CD4-positive, alpha-beta T cell treated with Interferon alpha-2 for 1 hour (primary cell): ENCODE measurements around the gene HRH1.
"Not testable (repeated sequence)": the region's sequence is repeated elsewhere in the genome, so short reads cannot be mapped to it uniquely, and the experiment has no call there.

ENCODE experiments used
- DNase-seq, 2 donors: peaks; one replicate each; pipeline ENCODE4 v3.0.0-alpha.2; 2020 to 2022

Gene HRH1

DNA sequence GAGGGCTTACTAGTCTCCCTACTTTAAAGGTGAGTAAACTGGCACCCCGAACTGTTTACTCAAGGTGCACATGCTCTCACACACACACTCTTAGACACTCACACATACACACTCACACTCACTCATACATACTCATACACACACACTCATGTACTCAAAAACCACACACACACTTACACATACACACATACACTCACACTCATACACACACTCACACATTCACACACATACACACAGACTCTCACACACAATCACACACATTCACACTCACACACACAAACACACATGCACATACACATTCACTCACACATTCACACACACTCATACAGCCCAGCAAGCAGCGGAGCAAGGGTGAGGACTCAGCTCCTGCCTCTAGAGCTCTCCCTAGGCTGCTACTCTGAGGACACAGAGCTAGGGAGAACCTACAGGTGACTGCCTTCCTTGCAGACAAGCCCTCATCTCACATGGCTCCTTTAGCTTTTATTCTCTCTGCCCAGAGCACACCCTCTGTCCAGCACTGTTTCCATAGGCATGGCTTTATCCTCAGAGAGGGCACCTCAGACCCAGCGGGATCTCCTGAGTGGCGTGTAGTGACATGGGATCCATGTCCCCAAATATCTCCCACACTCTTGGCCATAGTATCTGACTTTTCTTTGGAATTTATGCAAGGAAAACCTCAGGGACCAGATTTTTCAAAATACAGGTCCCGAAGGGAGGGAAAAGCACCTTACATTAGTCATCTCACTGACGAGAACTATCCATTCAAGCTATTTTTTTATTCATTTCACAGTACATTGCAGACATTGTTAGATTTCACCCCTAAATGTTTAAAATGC lies 91.8 kb downstream of the HRH1 start:
- no peak for DNase-seq

DNA sequence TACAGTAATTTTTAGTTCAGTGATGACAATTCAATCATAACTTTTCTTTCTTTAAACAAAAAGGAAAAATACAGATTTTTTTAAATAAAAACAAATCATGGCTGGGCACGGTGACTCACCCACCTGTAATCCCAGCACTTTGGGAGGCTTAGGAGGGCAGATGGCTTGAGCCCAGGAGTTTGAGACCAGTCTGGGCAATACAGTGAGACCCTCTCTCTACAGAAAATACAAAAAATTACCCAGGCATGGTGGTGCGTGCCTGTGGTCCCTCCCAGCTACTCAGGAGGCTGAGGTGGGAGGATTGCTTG lies 92.3 kb downstream of the HRH1 start:
- no peak for DNase-seq

DNA sequence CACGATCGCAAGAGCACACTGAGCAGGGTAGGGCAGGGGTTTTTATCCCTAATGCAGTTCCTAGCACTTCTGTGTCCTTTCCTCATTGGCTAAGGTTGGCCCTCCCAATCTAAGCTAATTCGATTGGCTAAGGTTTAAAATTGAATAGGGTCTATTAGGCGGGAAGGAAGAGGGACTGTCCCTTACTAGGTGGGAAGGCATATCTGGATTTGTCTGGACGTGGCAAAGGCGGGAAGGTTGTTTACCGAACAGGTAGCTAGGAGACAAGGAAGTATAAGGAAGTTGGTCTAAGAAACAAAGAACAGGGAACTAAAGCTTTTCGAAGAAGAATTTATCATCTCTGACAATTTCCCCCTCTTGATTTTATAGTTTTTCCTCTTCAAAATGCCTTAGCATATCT lies 93.1 kb downstream of the HRH1 start:
- DNase-seq = no peak

DNA sequence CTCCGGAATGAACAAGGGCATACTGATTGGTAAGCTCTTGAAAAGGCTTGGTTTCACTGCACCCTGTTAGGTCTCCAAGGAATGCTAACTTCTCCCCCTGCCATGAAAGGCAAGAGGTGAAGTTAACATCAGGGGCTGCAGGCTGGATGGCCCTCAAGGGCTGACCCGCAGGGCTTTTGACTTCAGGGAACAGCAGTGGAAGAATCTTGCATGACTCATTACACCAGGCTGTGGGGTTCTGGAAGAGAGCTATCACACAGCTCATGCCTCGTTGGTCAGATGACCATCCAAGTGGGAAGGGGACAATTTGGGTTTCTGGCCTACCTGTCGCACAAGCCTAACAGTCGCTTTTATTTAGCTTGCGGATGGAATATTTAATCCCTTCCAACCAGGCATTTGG lies 94.3 kb downstream of the HRH1 start:
- DNase-seq = no peak

DNA sequence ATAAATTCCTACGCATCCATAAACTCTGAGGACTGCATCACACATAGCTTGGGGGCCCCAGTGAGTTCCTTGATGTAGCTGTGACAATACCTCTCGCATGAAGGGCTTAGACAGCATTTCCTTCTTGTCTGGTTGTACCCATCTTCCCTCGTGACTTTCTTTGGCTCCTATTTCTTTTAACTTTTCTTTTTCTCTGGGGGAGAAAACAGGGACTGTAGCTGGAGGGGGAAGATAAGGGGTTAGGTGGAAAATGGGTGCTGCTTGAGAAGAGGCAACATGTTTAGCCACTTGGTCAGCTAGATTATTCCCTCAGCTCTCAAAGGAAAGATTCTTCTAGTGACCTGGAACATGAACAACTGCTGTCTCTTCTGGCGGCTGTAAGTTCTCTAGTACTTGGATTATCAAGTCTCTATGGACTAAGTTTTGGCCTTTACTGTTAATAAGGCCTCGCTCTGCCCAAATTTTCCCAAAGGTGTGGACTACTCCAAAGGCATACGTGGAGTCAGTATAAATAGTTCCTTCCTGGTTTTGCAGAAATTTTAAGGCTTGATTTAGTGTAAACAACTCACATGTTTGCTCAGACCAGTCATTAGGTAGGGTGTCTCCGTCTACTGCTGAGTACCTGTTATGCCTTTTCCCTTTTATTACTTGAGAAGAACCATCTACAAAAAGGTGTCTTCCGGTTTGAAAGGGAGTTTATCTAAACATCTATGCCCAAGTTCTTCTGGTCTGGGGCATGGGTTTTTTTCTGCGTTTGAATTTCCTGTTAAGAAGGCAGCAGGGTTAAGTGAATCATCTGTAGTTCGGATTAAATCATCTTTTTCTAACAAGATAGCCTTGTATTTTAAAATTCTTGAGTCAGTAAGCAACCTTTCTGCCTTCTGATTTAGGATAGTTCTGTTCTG lies 96.9 kb downstream of the HRH1 start:
- DNase-seq = peak in 1 of 2 donors; percentile 28

DNA sequence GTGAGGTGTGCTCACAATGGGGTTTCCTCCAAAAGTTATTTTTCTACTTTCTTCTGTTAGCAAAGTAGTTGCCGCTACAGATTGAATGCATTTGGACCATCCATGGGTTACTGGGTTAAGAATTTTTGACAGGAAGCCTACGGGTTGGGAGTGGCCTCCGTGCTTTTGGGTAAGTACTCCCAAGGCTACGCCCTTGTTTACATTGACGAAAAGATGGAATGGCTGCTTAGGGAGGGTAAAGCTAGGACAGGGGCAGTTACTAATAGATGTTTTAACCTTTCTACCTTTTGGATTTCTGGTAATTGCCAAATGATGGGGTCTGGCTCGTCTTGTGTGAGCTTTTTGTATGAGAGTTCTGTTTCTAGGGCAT lies 97.5 kb downstream of the HRH1 start:
- no peak for DNase-seq

DNA sequence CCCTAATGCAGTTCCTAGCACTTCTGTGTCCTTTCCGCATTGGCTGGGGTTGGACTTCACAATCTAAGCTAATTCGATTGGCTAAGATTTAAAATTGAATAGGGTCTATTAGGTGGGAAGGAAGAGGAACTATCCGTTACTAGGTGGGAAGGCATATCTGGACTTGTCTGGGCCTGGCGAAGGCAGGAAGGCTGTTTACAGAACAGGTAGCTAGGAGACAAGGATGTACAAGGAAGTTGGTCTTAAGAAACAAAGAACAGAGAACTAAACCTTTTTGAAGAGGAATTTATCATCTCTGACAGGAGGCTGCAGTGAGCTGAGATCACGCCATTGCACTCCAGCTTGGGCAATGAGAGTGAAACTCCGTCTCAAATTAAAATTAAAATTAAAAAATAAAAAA lies 100.6 kb downstream of the HRH1 start:
- no peak for DNase-seq

DNA sequence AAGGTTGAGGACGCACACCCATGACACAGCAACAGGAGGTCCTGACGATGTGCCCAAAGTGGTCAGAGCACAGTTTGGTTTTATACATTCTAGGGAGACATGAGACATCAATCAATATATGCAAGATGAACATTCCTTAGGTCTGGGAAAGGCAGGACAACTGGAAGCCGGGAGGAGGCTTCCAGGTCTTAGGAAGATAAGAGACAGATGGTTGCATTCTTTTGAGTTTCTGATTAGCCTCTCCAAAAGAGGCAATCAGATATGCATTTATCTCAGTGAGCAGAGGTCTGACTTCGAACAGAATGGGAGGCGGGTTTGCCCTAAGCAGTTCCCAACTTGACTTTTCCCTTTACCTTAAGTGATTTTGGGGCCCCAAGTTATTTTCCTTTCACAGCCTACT lies 101.2 kb downstream of the HRH1 start:
- not testable (repeated sequence) for DNase-seq

DNA sequence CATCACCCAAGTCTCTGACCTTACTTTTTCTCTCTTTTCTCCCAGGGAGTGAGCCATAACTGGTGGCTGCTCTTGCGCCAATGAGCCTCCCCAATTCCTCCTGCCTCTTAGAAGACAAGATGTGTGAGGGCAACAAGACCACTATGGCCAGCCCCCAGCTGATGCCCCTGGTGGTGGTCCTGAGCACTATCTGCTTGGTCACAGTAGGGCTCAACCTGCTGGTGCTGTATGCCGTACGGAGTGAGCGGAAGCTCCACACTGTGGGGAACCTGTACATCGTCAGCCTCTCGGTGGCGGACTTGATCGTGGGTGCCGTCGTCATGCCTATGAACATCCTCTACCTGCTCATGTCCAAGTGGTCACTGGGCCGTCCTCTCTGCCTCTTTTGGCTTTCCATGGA lies 104.7 kb downstream of the HRH1 start:
- DNase-seq = no peak

DNA sequence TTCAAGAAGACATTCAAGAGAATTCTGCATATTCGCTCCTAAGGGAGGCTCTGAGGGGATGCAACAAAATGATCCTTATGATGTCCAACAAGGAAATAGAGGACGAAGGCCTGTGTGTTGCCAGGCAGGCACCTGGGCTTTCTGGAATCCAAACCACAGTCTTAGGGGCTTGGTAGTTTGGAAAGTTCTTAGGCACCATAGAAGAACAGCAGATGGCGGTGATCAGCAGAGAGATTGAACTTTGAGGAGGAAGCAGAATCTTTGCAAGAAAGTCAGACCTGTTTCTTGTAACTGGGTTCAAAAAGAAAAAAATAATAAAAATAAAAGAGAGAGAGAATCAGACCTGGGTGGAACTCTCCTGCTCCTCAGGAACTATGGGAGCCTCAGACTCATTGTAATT lies 106.2 kb downstream of the HRH1 start:
- DNase-seq = peak in 1 of 2 donors; percentile 16

DNA sequence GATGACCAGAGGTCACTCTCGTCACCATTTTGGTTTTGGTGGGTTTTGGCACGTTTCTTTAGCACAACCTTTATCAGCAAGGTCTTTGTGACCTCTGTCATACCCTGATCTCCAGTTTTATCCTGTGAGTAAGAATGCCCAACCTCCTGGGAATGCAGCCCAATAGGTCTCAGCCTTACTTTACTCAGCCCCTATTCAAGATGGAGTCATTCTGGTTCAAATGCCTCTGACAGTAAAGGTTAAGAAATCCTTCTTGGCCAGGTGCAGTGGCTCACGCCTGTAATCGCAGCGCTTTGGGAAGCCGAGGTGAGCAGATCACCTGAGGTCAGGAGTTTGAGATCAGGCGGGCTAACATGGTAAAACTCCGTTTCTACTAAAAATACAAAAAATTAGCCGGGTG lies 114.7 kb downstream of the HRH1 start:
- no peak for DNase-seq

DNA sequence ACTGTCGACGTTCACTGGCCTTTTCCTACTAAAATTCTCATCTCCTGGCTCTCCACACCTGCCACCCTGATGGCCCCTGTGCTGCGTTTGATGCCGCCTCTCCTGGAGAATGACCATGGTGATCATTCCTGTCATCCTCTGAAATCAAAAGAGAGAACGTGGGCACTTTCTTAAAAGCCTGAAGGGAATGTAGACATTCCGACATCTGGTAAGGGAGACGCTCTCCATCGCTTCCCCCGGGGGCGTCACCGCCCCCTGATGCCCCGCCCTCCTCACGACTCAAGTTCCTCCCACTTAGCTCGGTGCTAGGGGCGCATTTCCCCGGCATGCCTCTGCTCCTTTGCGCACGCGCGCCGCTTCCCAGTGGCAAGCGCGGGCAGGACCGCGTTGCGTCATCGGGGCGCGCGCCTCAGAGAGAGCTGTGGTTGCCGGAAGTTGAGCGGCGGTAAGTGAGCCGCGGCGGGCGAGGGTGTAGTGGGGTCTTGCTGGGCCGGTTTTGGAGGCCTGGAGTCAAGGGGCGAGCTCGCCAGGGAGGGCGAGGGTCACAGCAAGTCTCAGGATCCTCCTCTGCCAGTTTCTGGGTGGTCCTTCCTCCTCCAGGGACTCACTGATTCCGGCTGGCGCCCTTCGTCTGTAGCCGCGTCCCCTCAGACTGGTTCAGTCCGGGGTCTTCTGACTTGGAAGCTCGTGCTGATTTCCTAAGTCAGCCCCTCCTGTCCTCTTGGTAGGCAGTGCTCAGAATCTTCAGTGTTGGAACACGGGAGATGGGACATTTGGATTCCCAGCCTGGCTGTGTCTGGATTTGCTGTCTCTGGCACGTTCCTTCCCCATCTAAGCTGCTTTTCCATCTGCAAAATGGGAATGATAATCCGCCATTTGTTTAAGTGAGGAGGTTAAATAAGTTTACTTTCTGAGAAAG lies 118.0 kb downstream of the HRH1 start, which contains the start of gene ATG7:
Gene ATG7 (plus strand): TSS at position 412 of the 919 bp plus-strand sequence. CDS start 26,299 bp downstream, outside the sequence.
- peak; percentile 97 for DNase-seq

DNA sequence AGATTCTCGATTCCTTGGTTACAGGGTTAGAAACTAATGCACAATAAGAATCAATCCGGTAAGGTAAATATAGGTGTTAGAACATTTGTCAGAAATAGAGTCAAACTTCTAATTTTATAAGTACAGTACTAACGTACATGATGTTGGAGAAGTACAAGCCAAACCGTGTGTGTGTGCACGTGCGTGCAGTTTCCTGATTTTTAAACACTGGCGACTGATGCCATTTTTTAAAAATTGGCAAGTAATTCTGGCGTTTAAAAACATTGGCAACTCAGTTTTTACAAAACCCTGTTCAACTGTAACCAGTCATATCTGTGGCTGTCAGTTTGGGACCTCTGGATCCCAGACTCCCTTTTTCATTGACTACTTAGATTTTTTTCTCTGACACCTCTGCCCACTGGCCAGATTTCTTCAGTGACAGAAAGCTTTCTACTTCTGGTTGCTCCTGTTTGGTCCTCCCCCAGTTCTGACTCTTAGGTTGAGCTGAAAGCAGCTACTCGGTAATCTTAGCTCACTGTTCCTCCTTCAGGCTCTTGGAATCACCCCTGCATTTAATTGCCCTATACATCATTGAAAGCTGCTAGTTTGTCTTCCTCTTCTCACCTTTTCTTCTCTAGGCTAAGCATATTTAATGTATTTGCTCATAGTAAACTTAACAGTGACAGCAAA lies 118.7 kb downstream of the HRH1 start:
- peak in 1 of 2 donors; percentile 25 for DNase-seq

DNA sequence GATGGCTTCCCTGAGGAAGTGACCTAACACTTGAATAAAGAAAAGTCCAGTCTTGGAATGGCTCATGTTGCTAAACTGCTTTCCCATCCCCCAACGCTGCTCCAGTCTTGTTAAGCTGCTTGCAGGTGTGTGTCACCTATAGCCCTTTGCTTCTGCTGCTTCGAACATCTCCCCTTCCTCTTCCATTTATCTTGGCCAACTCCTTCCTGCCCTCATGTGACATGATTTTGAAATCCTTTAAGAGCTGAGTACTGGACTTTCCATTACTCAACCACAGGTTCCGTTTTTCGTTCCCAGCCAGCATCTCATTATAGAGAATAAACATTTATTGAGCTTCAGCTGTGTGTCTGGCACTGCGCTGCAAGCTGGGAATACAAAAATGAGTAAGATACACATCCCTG lies 119.6 kb downstream of the HRH1 start:
- DNase-seq = peak in 1 of 2 donors; percentile 53

DNA sequence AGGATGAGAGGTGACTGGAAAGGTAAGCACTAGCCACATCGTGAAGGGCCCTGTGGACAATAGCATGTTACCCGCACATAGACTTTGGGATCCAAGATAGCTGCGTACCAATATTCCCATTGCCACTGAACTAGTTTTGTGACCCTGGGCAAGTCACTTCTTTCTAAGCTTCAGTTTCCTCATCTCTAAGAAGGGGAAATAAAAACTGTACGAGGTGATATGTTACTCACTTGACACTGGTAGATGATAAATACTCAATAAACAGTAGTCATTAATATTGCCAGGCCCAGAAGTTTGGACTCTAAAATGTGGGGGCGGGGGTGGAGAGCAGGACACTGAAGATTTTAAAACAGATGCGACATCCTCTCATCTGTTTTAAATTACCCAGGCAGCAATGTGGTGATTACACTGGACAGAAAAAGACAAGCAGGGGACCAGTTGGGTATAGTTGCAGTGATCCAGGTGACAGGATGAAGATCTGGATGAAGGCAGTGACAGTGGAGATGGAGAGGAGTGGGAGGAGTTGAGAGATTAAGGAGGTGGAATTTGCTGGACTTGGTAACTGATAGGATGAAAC lies 120.4 kb downstream of the HRH1 start:
- DNase-seq = no peak

DNA sequence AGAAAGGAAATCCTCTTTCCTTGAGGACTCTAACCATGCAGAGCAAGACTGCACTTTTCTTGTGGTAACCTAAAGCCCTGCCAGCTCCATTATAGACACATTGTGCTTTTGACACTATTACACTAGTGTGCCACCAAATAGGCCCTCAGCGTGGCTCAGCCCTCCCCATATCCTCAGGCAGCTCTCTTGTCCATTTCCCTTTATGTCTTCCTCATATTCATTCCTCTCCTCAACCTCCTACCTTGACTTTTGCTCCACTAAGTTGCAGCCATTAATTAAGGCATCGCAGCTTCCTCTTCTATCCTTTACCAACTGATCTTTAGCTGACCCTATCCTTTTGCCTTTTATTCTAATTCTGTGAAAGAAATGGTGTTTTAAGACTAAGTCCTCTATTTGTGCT lies 121.6 kb downstream of the HRH1 start:
- no peak for DNase-seq

DNA sequence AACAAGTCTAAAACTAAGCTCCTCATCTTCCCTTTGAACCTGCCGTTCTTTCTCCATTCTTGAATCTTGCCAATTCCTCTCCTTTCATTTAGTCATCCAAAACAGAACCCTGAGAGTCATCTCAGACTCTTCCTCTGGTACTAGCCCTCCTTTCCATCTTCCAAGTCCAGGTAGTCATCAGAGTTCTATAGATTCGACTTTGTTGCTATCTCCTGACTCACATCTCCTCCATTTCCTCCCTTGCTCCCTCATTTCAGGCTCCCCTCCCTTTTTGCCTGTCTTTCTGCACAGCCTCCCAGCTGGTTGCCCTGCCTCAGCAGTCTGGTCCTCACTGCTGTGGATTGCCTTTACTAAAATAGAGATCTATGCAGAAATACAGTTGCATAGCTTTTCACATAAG lies 122.6 kb downstream of the HRH1 start:
- no peak for DNase-seq

DNA sequence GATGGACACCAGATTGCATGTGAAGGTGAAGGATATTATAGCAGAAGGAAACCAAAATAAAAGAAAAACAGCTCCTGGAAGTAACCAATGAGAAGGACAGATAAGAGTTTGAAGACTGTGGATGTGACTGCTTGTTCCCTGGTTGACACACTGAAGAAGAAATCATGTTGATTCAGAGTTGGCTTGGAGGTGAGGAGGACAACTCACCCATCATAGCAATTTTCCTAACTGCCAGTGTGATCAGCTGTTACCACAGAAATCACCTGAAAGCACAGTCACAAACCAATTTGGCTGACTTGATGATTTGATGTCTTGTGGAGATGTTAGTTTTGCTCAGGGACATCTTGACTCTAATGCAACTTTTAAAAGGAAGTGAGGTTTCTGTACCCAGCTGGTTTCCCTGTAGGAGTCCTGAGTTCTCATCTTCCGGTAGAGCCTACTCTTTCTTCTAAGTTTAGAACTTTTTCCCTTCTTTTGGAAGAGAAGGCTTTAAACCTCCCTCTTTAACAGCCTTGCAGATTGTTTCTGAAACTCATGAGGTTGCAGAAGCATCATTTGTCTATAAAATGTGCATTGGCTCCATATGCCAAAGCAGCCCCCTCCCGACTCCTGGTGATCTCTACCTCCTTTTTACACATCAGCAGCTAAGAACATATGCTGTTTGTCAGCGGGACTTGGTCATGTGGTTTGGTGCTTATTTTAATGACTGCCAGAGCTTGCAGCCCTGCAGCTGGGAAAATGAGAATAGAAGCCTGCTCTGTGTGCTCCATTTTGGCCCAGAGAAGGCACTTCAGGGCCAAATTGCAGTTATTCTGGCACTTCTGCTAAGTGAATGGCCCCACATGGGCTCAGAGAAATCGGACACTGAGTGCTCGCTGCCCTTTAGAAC lies 128.2 kb downstream of the HRH1 start:
- no peak for DNase-seq

DNA sequence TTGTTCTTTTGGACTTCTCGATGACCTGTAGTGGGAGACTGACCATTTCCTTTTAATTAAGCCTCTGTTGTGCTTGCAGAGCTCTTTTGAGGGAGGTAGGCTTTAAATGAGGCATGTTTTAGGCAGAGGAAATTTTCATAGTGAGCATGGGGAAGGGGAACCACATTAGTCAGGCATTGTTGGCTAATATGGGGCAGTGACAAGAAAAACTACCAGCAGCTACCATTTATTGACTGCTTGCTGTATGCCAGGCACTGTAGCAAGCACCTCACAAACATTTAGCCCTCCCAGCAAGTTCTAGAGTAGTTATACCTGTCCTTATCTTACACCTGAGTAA lies 128.8 kb downstream of the HRH1 start:
- DNase-seq = no peak

DNA sequence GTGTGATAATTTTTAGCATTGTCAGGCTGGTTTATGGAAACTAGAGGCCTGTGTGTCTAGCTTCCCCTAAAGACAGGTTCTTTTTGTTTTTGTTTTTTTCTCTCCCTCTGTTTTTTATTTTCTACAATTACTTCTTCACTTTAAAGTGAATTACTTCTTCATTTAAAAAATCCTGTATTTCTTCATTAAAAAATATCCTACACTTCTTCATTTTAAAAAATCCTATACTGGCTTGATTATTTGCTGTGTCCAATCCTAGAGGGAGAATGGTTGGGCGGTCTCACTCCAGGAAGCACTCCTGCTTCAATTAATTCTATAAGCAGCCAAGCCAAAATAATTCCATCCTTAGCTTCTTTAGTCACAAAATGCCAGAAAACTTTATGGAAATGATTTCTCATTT lies 129.7 kb downstream of the HRH1 start:
- DNase-seq = no peak

DNA sequence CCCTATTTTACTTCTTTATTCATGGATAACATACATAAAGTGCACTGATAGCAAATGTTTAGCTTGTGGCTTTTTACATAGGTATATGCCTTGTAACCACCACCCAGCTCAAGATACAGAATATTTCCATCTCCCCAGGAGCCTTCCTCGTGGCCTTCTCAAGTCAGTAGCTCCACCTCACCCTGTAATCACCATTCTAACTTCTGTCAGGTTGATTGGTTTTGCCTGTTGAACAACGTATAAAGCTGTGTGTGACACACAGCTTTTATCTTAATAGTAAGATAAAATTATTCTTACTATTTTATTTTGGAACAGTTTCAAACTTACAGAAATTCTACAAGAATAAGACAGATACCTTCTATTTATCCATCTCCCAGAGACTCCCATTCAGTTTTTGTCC lies 131.2 kb downstream of the HRH1 start:
- no peak for DNase-seq
